ENCODE data around the gene IQUB.

DNA sequence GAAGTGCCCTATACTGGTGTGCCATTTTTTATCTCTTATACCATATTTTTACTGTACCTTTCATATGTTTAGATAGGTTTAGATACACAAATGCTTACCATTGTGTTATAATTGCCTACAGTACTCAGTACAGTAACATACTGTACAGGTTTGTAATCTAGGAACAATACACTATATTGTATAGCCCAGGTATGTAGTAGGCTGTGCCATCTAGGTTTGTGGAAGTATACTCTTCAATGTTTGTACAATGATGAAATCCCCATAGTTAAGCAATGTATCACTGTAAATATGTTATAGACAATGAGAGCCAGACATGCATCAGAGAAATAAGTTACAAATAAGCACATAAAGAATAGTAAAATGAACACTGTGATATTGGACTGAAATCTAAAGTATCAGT lies 109.1 kb downstream of the IQUB start:
- no peak for TF ChIP-seq CTCF (IDR thresholded peaks at IDR 0.05; ENCODE audit: low read depth, low read length)
- TF ChIP-seq EZH2phosphoT487 (IDR thresholded peaks at IDR 0.05; ENCODE audit: low read depth) = no peak

Data from OCI-LY3 (cell line).